Skeletal muscle tissue (tissue), 4 donors: ENCODE data around the gene ZDHHC11. TPM values are rescaled to one million over a fixed set of nuclear protein-coding genes. Genes with fewer than 3 reads are reported as not detected.
"Not testable (repeated sequence)": the region's sequence is repeated elsewhere in the genome, so short reads cannot be mapped to it uniquely, and the experiment has no call there.

ENCODE experiments used
- H3K27ac ChIP-seq: one replicate; pipeline ENCODE4 v1.7.0; 2013; ENCODE audit warnings: mild to moderate bottlenecking, low read depth, low read length, inconsistent platforms
- H3K27me3 ChIP-seq, 3 donors: one replicate each; pipeline ENCODE4 v1.7.0; 2013; ENCODE audit warnings: low read length in 3 of 3; ENCODE audit not compliant: control insufficient read depth in 3 of 3, insufficient read depth in 3 of 3
- H3K36me3 ChIP-seq, 3 donors: one replicate each; pipeline ENCODE4 v1.7.0; 2013; ENCODE audit warnings: low read length in 3 of 3; ENCODE audit not compliant: control insufficient read depth in 3 of 3, insufficient read depth in 3 of 3
- H3K4me1 ChIP-seq, 3 donors: one replicate each; pipeline ENCODE4 v1.7.0; 2013; ENCODE audit warnings: low read length in 3 of 3, mild to moderate bottlenecking in 3 of 3; ENCODE audit not compliant: control insufficient read depth in 3 of 3, insufficient read depth in 3 of 3
- H3K4me3 ChIP-seq, 3 donors: one replicate each; pipeline ENCODE4 v1.7.0; 2013; ENCODE audit warnings: low read length in 3 of 3
- H3K9ac ChIP-seq, 3 donors: one replicate each; pipeline ENCODE4 v1.7.0; 2013; ENCODE audit warnings: low read length in 3 of 3, mild to moderate bottlenecking in 3 of 3, moderate library complexity in 2 of 3, low read depth in 1 of 3
- H3K9me3 ChIP-seq, 3 donors: one replicate each; pipeline ENCODE4 v1.7.0; 2013; ENCODE audit warnings: low read length in 3 of 3; ENCODE audit not compliant: control insufficient read depth in 3 of 3
- total RNA-seq: library from RNA; depleted of rRNA; stranded (reverse); fragments of >200 nt; gene quantifications from one replicate; pipeline ENCODE4 v1.2.3, GENCODE V29; 2014
- donor health status: Osteomylitis.

ZDHHC11 gene
- total RNA-seq, 1 donor from 2014 or later, result 1.0 TPM

- Histone ChIP-seq H3K4me1 (peaks cover 4 to 10% (median 6%) of the 10 kb centered on the region in 3 donors), H3K27ac (no peak overlapping the region), H3K9me3 (no peaks in the 10 kb centered on the region), H3K36me3 (no peaks in the 10 kb centered on the region), H3K27me3 (peaks cover 24 to 47% (median 45%) of the 10 kb centered on the region in 3 donors), H3K4me3 (no peak overlapping the region), H3K9ac (no peak overlapping the region)
These were observed 1.9 kb upstream of the ZDHHC11 start for GRCh38 chr5:852431-853401.

- H3K9ac ChIP-seq, result no peak overlapping the region
- no peaks in the 10 kb centered on the region for H3K9me3 ChIP-seq
- peaks cover 24 to 47% (median 45%) of the 10 kb centered on the region in 3 donors for H3K27me3 ChIP-seq
- peaks cover 4 to 10% (median 6%) of the 10 kb centered on the region in 3 donors for H3K4me1 ChIP-seq
- H3K36me3 ChIP-seq, result no peaks in the 10 kb centered on the region
- H3K4me3 ChIP-seq, result no peak overlapping the region
- H3K27ac ChIP-seq, result no peak overlapping the region
These were observed 1.2 kb upstream of the ZDHHC11 start for GRCh38 chr5:852018-852417.

DNA sequence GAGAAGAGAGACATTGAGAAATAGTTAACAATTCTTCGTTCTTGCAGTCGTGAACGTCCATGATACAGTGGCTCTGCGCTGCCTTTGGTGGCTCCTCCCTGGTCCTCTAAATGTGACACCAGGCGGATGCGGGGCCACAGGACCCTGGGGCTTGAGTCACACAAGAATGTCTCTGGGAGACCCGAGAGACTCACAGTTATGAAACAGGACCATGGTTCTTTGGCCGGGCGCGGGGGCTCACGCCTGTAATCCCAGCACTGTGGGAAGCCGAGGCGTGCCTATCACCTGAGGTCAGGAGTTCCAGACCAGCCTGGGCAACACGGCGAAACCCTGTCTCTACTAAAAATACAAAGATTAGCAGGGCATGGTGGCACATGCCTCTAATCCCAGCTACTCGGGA lies 767 bp upstream of the ZDHHC11 start:
- H3K4me1 ChIP-seq, result peaks cover 4 to 10% (median 6%) of the 10 kb centered on the region in 3 donors
- no peak overlapping the region for H3K9ac ChIP-seq
- peaks cover 20 to 47% (median 45%) of the 10 kb centered on the region in 3 donors for H3K27me3 ChIP-seq
- no peak overlapping the region for H3K4me3 ChIP-seq
- H3K36me3 ChIP-seq, result no peaks in the 10 kb centered on the region
- no peak overlapping the region for H3K27ac ChIP-seq
- no peaks in the 10 kb centered on the region for H3K9me3 ChIP-seq

DNA sequence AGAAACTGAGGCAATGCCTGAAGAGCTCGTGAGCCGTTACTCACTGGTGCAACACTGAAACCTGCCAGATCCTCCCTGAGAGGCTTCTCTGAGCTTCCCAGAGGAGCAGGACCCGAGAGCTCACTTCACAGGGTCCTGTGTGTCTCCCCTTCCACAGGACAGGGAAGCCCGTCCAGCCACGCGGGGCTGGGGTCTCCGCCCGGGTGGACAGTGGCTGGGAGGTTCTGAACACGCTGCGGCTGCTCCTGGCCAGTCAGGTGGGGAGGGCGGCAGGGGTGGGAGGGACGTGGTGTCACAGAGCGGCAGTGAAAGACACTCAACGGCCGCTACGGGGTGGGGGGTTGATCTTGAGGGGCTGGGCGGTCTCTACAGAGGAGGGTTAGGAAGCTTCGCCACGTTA lies 290 bp upstream of the ZDHHC11 start:
- Histone ChIP-seq H3K27ac (no peak overlapping the region), H3K9me3 (no peaks in the 10 kb centered on the region), H3K4me3 (peak overlapping the region in 1 of 3 donors; percentile 35), H3K4me1 (peaks cover 4 to 10% (median 6%) of the 10 kb centered on the region in 3 donors), H3K9ac (no peak overlapping the region), H3K27me3 (peaks cover 20 to 47% (median 45%) of the 10 kb centered on the region in 3 donors), H3K36me3 (no peaks in the 10 kb centered on the region)

GRCh38 chr5:849651-850301 lies 1.0 kb downstream of the ZDHHC11 start:
- H3K36me3 ChIP-seq, result no peaks in the 10 kb centered on the region
- H3K4me1 ChIP-seq, result peaks cover 4 to 10% (median 6%) of the 10 kb centered on the region in 3 donors
- peaks cover 20 to 47% (median 37%) of the 10 kb centered on the region in 3 donors for H3K27me3 ChIP-seq
- peak overlapping the region; percentile 33 to 63 (median 48) for H3K4me3 ChIP-seq
- peak overlapping the region in 1 of 3 donors; percentile 60 for H3K9ac ChIP-seq
- H3K27ac ChIP-seq, result no peak overlapping the region
- H3K9me3 ChIP-seq, result no peaks in the 10 kb centered on the region

DNA sequence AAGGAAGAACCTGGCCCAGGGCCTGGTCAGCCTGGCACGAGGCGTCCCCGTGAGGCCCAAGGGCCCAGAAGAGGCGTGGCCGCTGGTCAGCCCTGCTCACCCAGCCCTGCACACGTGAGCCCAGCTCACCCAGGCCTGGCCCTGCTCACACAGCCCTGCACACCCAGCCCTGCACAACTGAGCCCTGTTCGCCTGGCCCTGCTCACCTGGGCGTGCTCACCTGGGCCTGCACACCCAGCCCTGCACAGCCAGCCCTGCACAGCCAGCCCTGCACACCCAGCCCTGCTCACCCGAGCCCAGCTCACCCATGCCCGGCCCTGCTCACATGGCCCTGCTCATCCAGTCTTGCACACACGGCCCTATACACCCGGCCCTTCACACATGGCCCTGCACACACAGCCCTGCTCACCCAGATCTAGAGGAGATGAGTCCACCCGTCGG lies 2.1 kb downstream of the ZDHHC11 start:
- Histone ChIP-seq H3K9ac (no peak overlapping the region), H3K27me3 (peaks cover 20 to 40% (median 27%) of the 10 kb centered on the region in 3 donors), H3K4me3 (no peak overlapping the region), H3K36me3 (no peaks in the 10 kb centered on the region), H3K9me3 (no peaks in the 10 kb centered on the region), H3K4me1 (peaks cover 4 to 10% (median 6%) of the 10 kb centered on the region in 3 donors), H3K27ac (no peak overlapping the region)

DNA sequence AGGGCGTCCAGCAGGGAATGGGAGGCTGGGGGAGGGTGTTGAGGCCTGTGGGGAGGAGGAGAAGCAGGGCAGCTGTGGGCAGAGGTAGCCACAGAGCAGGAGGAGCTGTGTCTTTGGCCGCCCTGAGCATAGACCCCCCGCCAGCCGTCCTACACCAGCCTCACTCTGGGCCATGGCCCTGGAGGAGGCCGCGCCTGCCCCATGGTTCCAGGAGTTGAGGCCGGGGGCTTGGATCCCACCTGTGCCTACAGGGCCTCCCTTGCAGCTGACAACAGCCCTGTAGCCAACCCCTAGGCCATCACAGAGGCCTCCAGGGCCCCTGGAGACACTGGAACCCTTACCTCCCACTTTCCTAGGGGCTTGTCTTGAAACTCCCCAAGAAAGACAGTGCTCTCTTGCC lies 3.0 kb downstream of the ZDHHC11 start:
- not testable (repeated sequence) for H3K4me3 ChIP-seq, H3K9me3 ChIP-seq, H3K9ac ChIP-seq, H3K36me3 ChIP-seq, H3K27ac ChIP-seq
- H3K27me3 ChIP-seq, result peaks cover 15 to 31% (median 18%) of the 10 kb centered on the region in 3 donors
- H3K4me1 ChIP-seq, result peaks cover 4 to 10% (median 6%) of the 10 kb centered on the region in 3 donors

GRCh38 chr5:847212-847611 lies 3.6 kb downstream of the ZDHHC11 start:
- H3K27ac ChIP-seq, H3K9ac ChIP-seq, H3K36me3 ChIP-seq, H3K9me3 ChIP-seq, H3K4me3 ChIP-seq: not testable (repeated sequence)
- peaks cover 4 to 10% (median 6%) of the 10 kb centered on the region in 3 donors for H3K4me1 ChIP-seq
- peaks cover 9 to 25% (median 13%) of the 10 kb centered on the region in 3 donors for H3K27me3 ChIP-seq

GRCh38 chr5:846602-847091 lies 4.1 kb downstream of the ZDHHC11 start:
- H3K9ac ChIP-seq, H3K27ac ChIP-seq, H3K4me3 ChIP-seq, H3K9me3 ChIP-seq, H3K36me3 ChIP-seq: not testable (repeated sequence)
- peaks cover 4 to 10% (median 6%) of the 10 kb centered on the region in 3 donors for H3K4me1 ChIP-seq
- H3K27me3 ChIP-seq, result peaks cover 6 to 20% (median 13%) of the 10 kb centered on the region in 3 donors
